Measurements from ENCODE around the gene PJA1. TPM values are rescaled to one million over a fixed set of nuclear protein-coding genes. Genes with fewer than 3 reads are reported as not detected.

PJA1 gene
- total RNA-seq, 3 donors from 2014 or later (not counting 1 experiment from before 2014, with no cell fraction given) = 18.5 to 23.4 (median 22.0) TPM

GRCh38 chrX:69144838-69145680, 20.2 kb downstream of the PJA1 start:
- intact Hi-C loops (cut with micrococcal nuclease) = no loop called here
- Mint-ChIP-seq H3K4me3 (no peak overlapping the region), H3K27ac (no peak overlapping the region), H3K9me3 (no peaks in the 10 kb centered on the region), H3K4me1 (no peaks in the 10 kb centered on the region), H3K36me3 (no peaks in the 10 kb centered on the region), H3K27me3 (ENCODE audit: low read depth in 2 of 2) (peaks cover 0 to 5% of the 10 kb centered on the region in 2 donors)
- TF ChIP-seq, protein P1, sequence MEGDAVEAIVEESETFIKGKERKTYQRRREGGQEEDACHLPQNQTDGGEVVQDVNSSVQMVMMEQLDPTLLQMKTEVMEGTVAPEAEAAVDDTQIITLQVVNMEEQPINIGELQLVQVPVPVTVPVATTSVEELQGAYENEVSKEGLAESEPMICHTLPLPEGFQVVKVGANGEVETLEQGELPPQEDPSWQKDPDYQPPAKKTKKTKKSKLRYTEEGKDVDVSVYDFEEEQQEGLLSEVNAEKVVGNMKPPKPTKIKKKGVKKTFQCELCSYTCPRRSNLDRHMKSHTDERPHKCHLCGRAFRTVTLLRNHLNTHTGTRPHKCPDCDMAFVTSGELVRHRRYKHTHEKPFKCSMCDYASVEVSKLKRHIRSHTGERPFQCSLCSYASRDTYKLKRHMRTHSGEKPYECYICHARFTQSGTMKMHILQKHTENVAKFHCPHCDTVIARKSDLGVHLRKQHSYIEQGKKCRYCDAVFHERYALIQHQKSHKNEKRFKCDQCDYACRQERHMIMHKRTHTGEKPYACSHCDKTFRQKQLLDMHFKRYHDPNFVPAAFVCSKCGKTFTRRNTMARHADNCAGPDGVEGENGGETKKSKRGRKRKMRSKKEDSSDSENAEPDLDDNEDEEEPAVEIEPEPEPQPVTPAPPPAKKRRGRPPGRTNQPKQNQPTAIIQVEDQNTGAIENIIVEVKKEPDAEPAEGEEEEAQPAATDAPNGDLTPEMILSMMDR (IDR thresholded peaks at IDR 0.05) = no peak
- no peaks in the 10 kb centered on the region for H3K36me3 ChIP-seq (ENCODE audit: control insufficient read depth, insufficient read depth, low read length)
- DNase-seq = no peak
- no peak for ATAC-seq
- H3K4me1 ChIP-seq (ENCODE audit: control insufficient read depth, insufficient read depth, low read length) = no peaks in the 10 kb centered on the region
- no peak overlapping the region for H3K4me3 ChIP-seq (ENCODE audit: low read length)
- no peak overlapping the region for H3K27ac ChIP-seq (ENCODE audit: low read length)
- H3K27me3 ChIP-seq (ENCODE audit: control insufficient read depth, insufficient read depth, low read length) = no peaks in the 10 kb centered on the region
- H3K9me3 ChIP-seq (ENCODE audit: control insufficient read depth, insufficient read depth, low read length) = no peaks in the 10 kb centered on the region
- 88% methylated on average over 7 of the region's 7 CpGs for WGBS (ENCODE audit: insufficient coverage)

DNA sequence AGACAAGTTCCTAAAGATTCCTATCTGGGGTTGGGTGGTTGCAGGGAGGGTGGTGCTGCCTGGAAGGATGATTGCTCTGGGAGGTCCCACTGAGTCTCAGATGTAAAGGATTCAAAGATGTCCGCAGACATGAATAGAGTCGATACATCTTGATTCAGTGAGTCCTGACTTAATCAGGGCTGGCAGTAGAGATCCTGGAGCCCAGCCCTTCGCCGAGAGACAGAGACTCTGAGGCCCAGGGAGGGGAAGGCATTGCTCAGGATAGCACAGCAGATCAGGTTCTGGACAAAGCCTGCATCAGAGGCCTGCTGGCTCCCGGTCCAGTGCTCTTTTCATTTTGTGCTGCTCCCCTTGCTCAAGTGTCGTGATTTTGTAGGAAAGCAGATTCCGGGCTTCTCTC, 21.7 kb downstream of the PJA1 start:
- H3K27me3 ChIP-seq (ENCODE audit: control insufficient read depth, insufficient read depth, low read length) = no peaks in the 10 kb centered on the region
- no peak for ATAC-seq
- Mint-ChIP-seq H3K36me3 (no peaks in the 10 kb centered on the region), H3K9me3 (no peaks in the 10 kb centered on the region), H3K4me3 (no peak overlapping the region), H3K27ac (no peak overlapping the region), H3K4me1 (no peaks in the 10 kb centered on the region), H3K27me3 (ENCODE audit: low read depth in 2 of 2) (no peaks in the 10 kb centered on the region)
- WGBS (ENCODE audit: insufficient coverage) = 91% methylated on average over 7 of the region's 7 CpGs
- no peaks in the 10 kb centered on the region for H3K9me3 ChIP-seq (ENCODE audit: control insufficient read depth, insufficient read depth, low read length)
- H3K4me1 ChIP-seq (ENCODE audit: control insufficient read depth, insufficient read depth, low read length) = no peaks in the 10 kb centered on the region
- H3K27ac ChIP-seq (ENCODE audit: low read length) = no peak overlapping the region
- intact Hi-C loops (cut with micrococcal nuclease) = no loop called here
- H3K36me3 ChIP-seq (ENCODE audit: control insufficient read depth, insufficient read depth, low read length) = no peaks in the 10 kb centered on the region
- H3K4me3 ChIP-seq (ENCODE audit: low read length) = no peak overlapping the region
- TF ChIP-seq, protein P1 (IDR thresholded peaks at IDR 0.05) = no peak
- no peak for DNase-seq

- H3K36me3 ChIP-seq (ENCODE audit: control insufficient read depth, insufficient read depth, low read length) = no peaks in the 10 kb centered on the region
- H3K4me1 Mint-ChIP-seq = no peaks in the 10 kb centered on the region
- H3K27me3 Mint-ChIP-seq (ENCODE audit: low read depth in 2 of 2) = no peaks in the 10 kb centered on the region
- H3K27me3 ChIP-seq (ENCODE audit: control insufficient read depth, insufficient read depth, low read length) = no peaks in the 10 kb centered on the region
- no peaks in the 10 kb centered on the region for H3K36me3 Mint-ChIP-seq
- no peak overlapping the region for H3K27ac ChIP-seq (ENCODE audit: low read length)
- DNase-seq (no peak), ATAC-seq (no peak)
- H3K9me3 Mint-ChIP-seq = no peaks in the 10 kb centered on the region
- TF ChIP-seq, protein P1 (IDR thresholded peaks at IDR 0.05) = no peak
- no peak overlapping the region for H3K27ac Mint-ChIP-seq
- H3K9me3 ChIP-seq (ENCODE audit: control insufficient read depth, insufficient read depth, low read length) = no peaks in the 10 kb centered on the region
- no peaks in the 10 kb centered on the region for H3K4me1 ChIP-seq (ENCODE audit: control insufficient read depth, insufficient read depth, low read length)
- no peak overlapping the region for H3K4me3 ChIP-seq (ENCODE audit: low read length)
- H3K4me3 Mint-ChIP-seq = no peak overlapping the region
- intact Hi-C loops (cut with micrococcal nuclease) = no loop called here
- 92% methylated on average over 3 of the region's 12 CpGs for WGBS (ENCODE audit: insufficient coverage)
Measured at GRCh38 chrX:69142788-69143469, 22.3 kb downstream of the PJA1 start.

All from natural killer cell (primary cell).